GM21526 (cell line): ENCODE results near the gene SLC6A18.

Experiments used
- ATAC-seq: cut with Tn5 transposase; IDR thresholded peaks from one replicate; pipeline ENCODE4 v1.9.1; 2021; ENCODE audit warnings: moderate library complexity; ENCODE audit not compliant: unreplicated experiment, low FRiP score

The SLC6A18 gene

GRCh38 chr5:1214163-1214935, 10.8 kb upstream of the SLC6A18 start:
- no peak for ATAC-seq

DNA sequence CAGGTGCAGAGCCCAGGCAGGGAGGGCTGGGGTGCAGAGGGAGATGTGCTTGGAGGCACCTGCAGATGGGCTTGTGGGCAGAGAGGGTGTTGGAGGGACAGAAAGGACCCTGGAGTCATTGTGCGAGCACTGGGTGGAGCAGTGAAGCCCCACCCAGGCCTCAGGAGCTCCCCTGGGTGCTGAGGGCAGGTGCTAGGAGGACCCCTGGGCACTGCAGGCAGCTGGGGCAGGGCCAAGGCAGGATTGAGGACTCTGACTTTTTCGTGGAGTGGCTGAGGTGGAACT, 10.3 kb upstream of the SLC6A18 start:
- ATAC-seq: no peak

- no peak for ATAC-seq
Measured at GRCh38 chr5:1215320-1216096, 9.7 kb upstream of the SLC6A18 start.

DNA sequence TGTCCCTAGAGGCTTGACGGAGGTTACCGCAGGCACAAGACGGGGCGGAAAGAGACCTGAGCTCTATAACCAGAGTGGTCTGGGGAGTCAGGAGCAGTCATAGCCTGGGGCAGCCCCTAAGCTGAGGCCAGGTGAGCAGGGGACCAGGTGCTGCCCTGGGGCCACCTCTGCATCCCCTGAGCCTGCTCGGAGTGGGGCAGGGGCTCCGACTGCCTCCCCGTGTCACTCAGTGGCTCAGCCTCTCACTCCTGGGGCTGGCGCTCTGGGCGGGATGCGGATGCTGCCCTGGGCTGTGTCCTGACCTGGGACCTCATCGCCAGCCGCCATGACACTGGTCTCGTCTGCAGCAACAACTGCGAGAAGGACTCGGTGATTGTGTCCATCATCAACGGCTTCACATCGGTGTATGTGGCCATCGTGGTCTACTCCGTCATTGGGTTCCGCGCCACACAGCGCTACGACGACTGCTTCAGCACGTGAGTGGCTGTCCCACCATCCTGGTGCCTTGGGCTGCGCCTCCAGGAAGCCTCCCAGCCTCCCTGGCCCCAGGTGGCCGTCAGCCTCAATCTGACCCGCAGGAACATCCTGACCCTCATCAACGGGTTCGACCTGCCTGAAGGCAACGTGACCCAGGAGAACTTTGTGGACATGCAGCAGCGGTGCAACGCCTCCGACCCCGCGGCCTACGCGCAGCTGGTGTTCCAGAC, 8.8 kb upstream of the SLC6A18 start:
- no peak for ATAC-seq

- no peak for ATAC-seq
Measured at GRCh38 chr5:1216918-1217295, 8.3 kb upstream of the SLC6A18 start.

DNA sequence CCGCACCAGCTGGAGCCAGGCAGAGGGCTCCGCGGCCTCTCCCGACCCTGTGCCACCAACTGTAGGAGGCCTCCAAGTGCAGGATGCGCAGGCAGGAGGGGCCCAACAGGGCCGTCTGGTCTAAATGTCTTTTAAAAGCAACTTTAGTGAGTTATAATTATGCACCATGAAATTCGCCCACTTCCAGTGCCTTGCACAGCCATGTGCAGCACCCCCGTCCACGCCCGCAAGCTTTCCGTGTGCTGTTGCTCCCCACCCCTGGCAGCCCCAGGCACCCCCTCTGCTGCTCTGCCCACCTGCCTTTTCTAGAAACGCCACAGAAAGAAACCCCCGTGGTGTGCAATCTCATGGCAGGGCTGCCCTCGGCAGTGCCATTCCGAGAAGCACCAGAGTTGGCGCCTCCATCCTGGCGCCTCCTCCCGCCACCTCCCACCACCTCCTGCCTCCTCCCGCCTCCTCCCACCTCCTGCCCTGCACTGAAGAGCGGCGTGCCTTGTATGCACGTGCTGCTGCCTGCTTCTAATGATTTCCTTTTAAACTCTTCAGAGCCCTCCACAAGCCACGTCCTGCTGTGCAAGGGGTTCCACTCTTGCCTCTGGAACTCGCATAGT, 7.5 kb upstream of the SLC6A18 start:
- no peak for ATAC-seq

DNA sequence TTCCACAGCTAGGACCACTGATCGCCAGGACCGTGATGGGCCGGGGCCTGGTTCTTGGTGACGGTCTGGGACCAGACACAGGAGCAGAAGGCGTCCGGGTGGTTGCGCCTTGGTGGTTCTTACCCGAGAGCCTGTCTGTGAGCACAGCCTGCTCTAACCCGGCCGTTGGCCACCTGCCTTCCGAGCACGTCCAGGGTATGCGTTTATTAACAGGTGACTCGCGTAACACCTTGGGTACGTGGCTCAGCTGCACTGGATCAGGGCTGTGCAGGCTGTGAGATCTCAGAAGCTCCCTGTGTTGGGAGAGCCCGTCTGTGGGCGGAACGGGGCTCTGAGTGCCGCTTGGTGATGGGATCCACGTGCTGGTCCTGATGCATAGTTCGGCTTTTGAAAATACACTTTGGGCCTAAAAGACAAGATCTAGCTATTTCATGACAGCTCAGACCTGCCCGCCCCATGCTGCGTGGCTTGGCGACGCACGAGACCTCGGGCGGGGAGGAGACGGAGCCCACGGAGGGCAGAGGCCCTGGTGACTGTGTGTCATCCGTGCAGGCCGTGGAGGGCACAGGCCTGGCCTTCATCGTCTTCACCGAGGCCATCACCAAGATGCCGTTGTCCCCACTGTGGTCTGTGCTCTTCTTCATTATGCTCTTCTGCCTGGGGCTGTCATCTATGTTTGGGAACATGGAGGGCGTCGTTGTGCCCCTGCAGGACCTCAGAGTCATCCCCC, 6.7 kb upstream of the SLC6A18 start:
- no peak for ATAC-seq

DNA sequence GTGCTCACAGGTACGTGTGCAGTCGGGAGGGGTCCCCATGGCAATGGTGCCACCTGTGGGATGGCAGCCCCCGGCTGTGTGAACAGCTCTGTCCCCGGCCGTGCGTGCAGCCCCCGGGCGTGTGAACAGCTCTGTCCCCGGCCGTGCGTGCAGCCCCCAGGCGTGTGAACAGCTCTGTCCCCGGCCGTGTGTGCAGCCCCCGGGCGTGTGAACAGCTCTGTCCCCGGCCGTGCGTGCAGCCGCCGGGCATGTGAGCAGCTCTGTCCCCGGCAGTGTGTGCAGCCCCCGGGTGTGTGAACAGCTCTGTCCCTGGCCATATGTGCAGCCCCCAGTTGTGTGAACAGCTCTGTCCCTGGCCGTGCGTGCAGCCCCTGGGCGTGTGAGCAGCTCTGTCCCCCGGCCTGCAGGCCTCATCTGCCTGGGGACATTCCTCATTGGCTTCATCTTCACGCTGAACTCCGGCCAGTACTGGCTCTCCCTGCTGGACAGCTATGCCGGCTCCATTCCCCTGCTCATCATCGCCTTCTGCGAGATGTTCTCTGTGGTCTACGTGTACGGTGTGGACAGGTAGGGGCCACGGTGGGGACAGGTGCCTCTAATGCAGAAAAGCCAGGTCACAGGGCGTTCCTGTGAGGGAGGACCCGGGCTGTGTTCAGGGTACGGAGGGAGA, 5.9 kb upstream of the SLC6A18 start:
- ATAC-seq: no peak

- no peak for ATAC-seq
Measured at GRCh38 chr5:1219768-1220100, 5.4 kb upstream of the SLC6A18 start.

DNA sequence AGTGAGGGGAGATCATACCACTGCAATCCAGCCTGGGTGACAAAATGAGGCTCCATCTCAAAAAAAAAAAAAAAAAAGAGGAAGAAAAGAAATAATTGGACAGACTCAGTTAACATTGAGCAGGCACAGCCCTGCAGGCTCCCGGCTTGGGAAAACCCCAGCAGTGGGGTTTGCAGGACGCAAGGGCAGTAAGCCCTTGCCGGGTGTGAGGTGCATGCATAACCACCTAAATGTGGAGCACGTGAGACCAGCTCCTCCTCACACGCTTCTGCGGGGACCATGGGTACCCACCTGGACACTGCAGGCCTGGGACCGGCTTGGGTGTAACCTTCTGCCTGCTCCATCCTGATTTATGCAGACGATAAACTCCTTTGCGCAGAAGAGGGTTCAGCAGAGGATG, 4.8 kb upstream of the SLC6A18 start:
- no peak for ATAC-seq

DNA sequence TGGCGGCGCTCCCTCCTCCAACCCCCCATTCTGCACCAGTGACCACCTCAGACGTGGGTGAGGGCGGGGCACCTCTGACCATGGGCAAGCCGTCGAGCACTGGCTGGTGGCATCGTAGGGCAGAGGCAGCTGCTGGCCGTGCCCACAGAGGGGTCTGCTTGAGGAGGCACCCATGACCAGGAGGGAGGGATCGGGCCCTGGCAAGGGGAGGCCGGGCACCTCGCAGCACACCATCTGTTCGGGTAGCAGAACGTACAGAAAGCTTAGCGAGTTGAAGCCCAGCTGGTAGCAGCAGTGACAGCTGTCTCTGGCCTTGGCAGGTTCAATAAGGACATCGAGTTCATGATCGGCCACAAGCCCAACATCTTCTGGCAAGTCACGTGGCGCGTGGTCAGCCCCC, 4.3 kb upstream of the SLC6A18 start:
- ATAC-seq: no peak

GRCh38 chr5:1221721-1222120, 3.5 kb upstream of the SLC6A18 start:
- no peak for ATAC-seq

- ATAC-seq: no peak
Measured at GRCh38 chr5:1222147-1222546, 3.0 kb upstream of the SLC6A18 start.

DNA sequence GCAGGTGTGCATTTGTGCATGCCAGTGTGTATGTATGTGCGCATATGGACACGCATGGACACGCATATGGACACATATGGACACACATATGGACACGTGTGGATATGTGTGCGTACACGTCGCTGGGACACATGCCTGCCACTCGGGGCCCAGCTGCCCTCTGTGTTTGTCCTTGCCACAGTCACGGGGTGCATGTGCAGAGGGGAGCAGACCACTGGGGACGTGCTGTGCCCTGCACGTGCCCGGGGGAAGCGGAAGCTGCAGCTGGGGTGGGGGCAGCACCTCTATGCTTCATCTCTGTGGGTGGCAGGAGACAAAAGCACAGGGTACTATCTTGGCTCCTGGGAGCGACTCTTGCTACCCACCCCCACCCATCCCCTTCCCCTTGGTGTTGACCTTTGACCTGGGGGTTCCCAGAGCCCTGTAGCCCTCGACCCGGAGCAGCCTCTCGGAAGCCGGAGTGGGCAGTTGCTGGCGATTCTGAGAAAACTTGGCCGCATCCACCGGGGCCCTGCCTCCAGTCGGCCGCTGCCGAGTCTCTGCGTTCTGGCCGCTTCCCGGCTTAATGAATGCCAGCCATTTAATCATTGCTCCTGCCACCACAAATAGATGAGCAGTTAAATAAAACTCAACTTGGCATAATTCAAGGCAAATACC, 2.4 kb upstream of the SLC6A18 start:
- ATAC-seq: no peak

DNA sequence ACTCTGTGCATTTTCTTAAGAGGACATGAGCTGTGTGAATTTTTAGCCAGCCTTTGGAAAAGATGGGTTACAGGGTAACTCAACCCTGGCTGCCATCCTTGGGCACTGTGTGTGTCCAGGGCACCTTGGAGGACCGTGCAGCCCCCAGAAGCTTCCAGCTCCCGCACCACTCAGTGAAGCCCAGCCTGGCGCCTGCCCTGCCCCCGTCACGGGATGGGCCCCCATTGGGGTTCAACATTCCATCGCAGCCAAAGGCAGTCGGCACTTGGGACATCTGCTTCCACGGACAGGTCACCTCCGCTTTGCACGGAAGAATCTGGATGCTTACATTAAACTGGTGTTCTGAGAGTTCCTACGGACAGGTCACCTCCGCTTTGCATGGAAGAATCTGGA, 1.9 kb upstream of the SLC6A18 start:
- no peak for ATAC-seq

GRCh38 chr5:1224631-1225030, 550 bp upstream of the SLC6A18 start:
- ATAC-seq: no peak

DNA sequence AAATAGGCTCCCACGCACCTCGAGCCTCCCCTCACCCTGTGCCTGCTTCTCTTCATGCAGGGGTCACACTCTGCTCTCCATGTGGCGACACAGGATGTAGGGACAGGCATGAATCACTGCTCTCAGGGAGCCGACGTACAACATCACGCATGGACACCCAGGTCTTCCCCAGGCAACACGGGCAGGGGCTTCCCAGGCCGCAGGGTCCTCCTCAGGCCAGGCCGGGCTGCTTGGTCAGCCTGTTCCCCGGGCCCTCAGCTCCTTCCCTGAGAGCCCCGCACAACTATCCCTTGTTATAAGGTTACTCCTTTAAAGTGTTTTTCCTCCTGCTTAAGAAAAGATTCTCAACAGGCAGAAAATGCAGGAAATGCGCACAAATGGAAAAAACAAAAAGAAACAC, 1.1 kb downstream of the SLC6A18 start:
- no peak for ATAC-seq

DNA sequence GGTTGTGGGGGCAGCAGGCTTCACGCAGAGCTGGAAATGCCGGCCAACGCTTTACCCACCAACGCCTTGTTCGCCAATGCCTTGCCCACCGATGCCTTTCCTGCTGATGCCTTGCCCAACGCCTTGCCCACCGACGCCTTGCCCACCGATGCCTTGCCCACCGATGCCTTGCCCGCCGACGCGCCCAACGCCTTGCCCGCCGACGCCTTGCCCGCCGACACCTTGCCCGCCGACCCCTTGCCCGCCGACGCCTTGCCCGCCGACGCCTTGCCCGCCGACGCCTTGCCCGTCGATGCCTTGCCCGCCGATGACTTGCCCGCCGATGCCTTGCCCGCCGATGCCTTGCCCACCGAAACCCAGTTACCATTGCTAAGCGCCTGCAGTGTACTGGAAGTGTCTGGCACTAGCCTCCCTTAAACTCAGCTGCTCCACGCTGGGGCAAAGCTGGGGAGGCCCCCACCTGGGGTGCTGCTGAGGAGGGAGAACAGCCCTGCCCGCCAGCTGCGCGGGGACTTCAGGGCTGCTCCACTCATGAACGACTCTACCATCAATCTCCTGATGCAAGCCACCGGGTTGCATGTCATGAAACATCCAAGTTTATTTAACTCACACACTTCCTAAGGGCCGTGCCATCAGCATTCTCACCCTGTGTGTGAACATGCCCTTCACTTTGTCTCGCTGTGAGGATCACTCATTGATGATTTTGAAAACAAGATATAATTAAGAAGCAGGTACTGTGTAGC, 1.8 kb downstream of the SLC6A18 start:
- ATAC-seq: no peak

DNA sequence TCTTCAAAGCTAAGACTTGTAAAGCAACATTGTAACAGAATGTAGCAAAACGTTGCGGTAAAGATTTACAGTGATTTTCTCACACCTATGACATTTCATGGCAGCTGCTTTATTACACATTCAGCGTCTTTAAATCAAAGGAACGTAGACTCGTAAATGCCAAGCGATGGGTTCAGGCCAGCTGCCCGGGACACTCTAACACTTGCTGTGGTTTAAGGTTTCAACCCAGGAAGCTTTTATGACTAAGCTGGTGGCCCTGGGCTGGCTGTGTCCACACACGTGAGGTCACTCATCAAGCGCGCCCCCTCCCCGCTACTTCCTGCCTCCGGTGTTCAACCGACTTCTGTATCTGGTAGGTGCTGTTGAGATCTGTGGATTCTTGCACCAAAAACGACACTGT, 2.5 kb downstream of the SLC6A18 start:
- no peak for ATAC-seq
